Epithelial cell of proximal tubule (primary cell): ENCODE data around the gene NSD1. TPM values are rescaled to one million over a fixed set of nuclear protein-coding genes. Genes with fewer than 3 reads are reported as not detected.

ENCODE experiments used
- DNase-seq: peaks from one replicate; pipeline ENCODE4 v3.0.0-alpha.2; 2011; ENCODE audit warnings: low read depth
- H3K4me3 ChIP-seq: 2 replicates; pipeline ENCODE4 v1.5.1; 2011; ENCODE audit warnings: low read depth, mild to moderate bottlenecking, low read length
- CTCF ChIP-seq: conservative IDR thresholded peaks from 2 replicates; pipeline ENCODE4 v1.5.1; 2012; ENCODE audit warnings: low read depth, mild to moderate bottlenecking, low read length
- total RNA-seq: library from RNA; depleted of rRNA; stranded (reverse); fragments of >200 nt; gene quantifications from 2 replicates; pipeline ENCODE4 v1.2.3, GENCODE V29; 2015

Gene NSD1
- total RNA-seq: 27.2 and 30.6 TPM in 2 replicates

- peak within 1 kb of the TSS; percentile 71 for H3K4me3 ChIP-seq
- DNase-seq: no peak
- TF ChIP-seq CTCF: no peak
These were observed at the start of gene NSD1 for GRCh38 chr5:177133096-177133852. NSD1 (plus strand) TSS chr5:177133773; CDS start chr5:177135104, 1,331 bp downstream.

- TF ChIP-seq CTCF: no peak
- no peak overlapping the region for H3K4me3 ChIP-seq
- DNase-seq: no peak
These were observed 49.4 kb upstream of the NSD1 start for GRCh38 chr5:177084175-177084574.

GRCh38 chr5:177085985-177086653 is 47.5 kb upstream of the NSD1 start:
- no peak overlapping the region for H3K4me3 ChIP-seq
- no peak for TF ChIP-seq CTCF
- DNase-seq: no peak

GRCh38 chr5:177086654-177087397 is 46.7 kb upstream of the NSD1 start, which contains the start of gene FGFR4:
FGFR4 (plus strand) TSS chr5:177086915; CDS start chr5:177089603, 2,688 bp downstream.
- peak; percentile 27 for DNase-seq
- TF ChIP-seq CTCF: peak; percentile 71
- peak within 1 kb of the TSS; percentile 61 for H3K4me3 ChIP-seq

- TF ChIP-seq CTCF: no peak
- no peak for DNase-seq
- H3K4me3 ChIP-seq: peak overlapping the region; percentile 61
These were observed 46.1 kb upstream of the NSD1 start for GRCh38 chr5:177087398-177088005.

GRCh38 chr5:177089127-177089526 is 44.4 kb upstream of the NSD1 start:
- DNase-seq: no peak
- no peak overlapping the region for H3K4me3 ChIP-seq
- no peak for TF ChIP-seq CTCF
